Adipocyte (in vitro differentiated cells): ENCODE data around the gene DPH2.

Experiments
- DNase-seq: peaks from one replicate; pipeline ENCODE4 v3.0.0-alpha.2; 2015; ENCODE audit warnings: low read depth
- H3K27me3 ChIP-seq: replicated peaks from 2 replicates; pipeline ENCODE4 v1.7.0; 2013; ENCODE audit warnings: mild to moderate bottlenecking, low read length, moderate library complexity; ENCODE audit not compliant: control insufficient read depth, insufficient read depth
- H3K36me3 ChIP-seq: 2 replicates; pipeline ENCODE4 v1.7.0; 2013; ENCODE audit warnings: low read length, mild to moderate bottlenecking, moderate library complexity; ENCODE audit not compliant: control insufficient read depth, insufficient read depth, severe bottlenecking
- H3K4me1 ChIP-seq: 2 replicates; pipeline ENCODE4 v1.7.0; 2013; ENCODE audit warnings: mild to moderate bottlenecking, low read length, moderate library complexity; ENCODE audit not compliant: control insufficient read depth, insufficient read depth
- H3K4me3 ChIP-seq: 2 replicates; pipeline ENCODE4 v1.7.0; 2013; ENCODE audit warnings: mild to moderate bottlenecking, low read length, moderate library complexity
- H3K9ac ChIP-seq: 2 replicates; pipeline ENCODE4 v1.7.0; 2013; ENCODE audit warnings: mild to moderate bottlenecking, low read length, moderate library complexity
- H3K9me3 ChIP-seq: 2 replicates; pipeline ENCODE4 v1.7.0; 2013; ENCODE audit warnings: mild to moderate bottlenecking, low read length, moderate library complexity; ENCODE audit not compliant: control insufficient read depth

The DPH2 gene

DNA sequence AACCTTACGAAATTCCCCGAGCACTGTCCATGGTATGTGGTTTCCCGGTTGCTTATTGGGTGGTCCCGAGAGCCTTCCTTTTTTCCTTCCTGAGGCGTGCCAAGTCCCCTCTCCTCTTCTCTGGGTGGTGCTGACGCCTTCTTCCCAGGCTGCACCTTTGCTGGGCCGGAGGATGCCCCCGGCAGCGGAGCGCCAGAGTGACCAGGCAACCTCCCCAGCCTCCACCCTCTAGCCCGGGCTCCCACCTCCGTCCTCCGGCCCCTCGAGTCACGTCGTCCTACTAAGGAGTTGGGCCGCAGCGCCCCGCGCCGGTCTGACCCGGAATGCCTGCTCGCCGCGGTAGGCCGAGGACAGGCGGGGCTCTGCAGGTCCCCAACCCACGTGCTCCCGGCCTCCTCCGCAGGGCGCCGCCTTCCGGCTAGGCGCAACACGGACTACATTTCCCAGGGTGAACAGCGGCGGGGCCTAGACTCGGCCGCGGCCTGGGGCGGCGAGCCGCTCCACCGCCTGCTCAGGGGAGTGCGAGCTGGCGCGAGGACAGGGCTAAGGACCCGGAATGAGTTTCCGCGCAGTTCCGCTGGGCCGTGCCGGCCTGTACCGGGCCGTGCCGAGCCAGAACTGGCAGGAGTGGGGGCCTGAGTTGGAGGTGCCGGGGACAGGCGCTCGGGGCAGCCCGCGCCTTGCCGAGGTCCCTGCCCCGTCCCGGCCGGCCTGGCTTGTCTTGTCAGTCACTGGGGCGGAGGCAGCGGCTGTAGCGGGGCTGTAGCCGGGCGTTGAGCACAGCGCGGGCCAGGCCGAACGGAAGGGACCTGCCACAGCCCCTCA lies 23.4 kb upstream of the DPH2 start, which contains the start of gene IPO13:
TSS of gene IPO13 (plus strand) at position 715 of the 825 bp plus-strand sequence. CDS start 651 bp downstream, outside the sequence.
- Histone ChIP-seq H3K4me3 (peak within 1 kb of the TSS; percentile 98), H3K4me1 (peaks cover 23% of the 10 kb centered on the region), H3K9ac (peak within 1 kb of the TSS; percentile 100), H3K27me3 (no peaks in the 10 kb centered on the region), H3K36me3 (peaks cover 14% of the 10 kb centered on the region), H3K9me3 (no peaks in the 10 kb centered on the region)
- DNase-seq: peak; percentile 98

DNA sequence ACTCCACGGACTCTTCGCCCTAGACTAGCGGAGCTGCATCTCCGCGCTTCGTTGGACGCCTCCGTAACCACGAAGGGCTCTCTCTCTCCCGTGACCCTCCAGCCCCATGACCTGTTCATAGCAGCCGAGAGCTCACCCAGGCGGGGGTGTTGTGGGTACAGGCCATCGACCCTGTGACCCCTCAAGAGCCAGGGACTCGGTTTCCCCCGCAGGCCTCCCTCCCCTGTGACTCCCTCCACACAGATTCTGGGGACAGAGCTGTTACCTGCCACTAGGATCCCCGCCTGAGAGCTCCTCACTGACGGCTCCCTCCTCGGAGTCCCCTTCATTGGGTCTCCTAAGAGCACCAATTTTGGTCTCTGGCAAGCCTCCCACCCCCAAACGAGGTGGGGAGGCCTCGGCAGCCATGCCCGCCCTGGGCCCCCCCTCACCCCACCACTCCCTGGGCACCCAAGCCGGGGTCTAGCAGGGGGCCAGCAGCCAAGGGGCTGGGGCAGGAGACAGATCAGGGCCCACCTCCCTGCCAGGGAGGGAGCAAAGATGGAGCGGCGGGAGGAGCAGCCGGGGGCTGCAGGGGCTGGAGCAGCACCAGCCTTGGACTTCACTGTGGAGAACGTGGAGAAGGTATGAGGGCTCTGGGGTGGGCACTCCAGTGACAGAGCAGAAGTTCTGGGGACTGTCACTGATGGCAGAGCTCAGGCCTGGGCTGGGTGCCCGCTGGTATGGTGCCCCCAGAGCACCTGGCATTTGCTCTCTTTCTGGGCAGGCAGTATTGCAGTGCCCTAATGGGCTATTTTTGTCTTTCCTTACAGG lies 22.5 kb upstream of the DPH2 start:
- H3K27me3 ChIP-seq: no peaks in the 10 kb centered on the region
- peaks cover 29% of the 10 kb centered on the region for H3K4me1 ChIP-seq
- peak overlapping the region; percentile 100 for H3K9ac ChIP-seq
- peaks cover 14% of the 10 kb centered on the region for H3K36me3 ChIP-seq
- H3K4me3 ChIP-seq: peak overlapping the region; percentile 98
- no peaks in the 10 kb centered on the region for H3K9me3 ChIP-seq
- no peak for DNase-seq

DNA sequence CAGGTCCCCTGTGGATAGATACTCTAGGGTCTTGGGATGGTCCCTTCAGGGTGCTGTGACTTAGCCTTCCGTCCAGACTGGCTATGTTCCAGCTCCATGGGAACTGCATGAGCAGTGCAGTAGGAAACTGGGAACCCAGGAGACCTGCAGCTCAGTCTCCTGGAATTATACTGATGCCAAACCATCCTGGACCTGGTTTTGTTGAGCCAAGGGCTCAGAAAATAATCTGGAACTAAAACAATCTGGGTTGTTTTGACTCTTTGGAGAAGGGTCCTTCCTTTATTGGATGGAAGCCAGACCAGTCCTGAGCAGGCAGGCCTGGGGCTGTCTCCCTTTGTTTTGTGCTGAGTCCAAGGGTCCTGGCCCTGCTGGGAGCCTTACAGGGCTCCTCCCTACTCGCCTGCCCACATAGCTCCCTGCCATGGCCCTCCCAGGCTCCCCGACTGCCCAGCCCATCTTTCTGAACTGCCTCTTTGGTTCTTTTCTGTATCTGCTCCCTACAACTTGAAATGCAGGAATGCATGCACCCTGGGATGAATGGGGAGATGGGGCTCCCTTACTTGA lies 21.9 kb upstream of the DPH2 start:
- H3K27me3 ChIP-seq: no peaks in the 10 kb centered on the region
- H3K4me3 ChIP-seq: peak overlapping the region; percentile 98
- DNase-seq: no peak
- peaks cover 29% of the 10 kb centered on the region for H3K4me1 ChIP-seq
- H3K9me3 ChIP-seq: no peaks in the 10 kb centered on the region
- peak overlapping the region; percentile 100 for H3K9ac ChIP-seq
- peaks cover 14% of the 10 kb centered on the region for H3K36me3 ChIP-seq

DNA sequence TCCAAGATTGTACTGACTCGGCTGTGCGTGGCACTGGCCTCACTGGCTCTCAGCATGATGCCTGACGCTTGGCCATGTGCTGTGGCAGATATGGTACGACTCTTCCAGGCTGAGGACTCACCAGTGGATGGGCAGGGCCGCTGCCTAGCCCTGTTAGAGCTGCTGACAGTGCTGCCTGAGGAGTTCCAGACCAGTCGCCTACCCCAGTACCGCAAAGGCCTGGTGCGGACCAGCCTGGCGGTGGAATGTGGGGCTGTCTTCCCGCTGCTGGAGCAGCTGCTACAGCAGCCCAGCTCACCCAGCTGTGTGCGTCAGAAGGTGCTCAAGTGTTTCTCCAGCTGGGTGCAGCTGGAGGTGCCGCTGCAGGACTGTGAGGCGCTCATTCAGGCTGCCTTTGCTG lies 20.1 kb upstream of the DPH2 start:
- Histone ChIP-seq H3K9me3 (no peaks in the 10 kb centered on the region), H3K27me3 (no peaks in the 10 kb centered on the region), H3K4me1 (peaks cover 29% of the 10 kb centered on the region), H3K9ac (no peak overlapping the region), H3K4me3 (no peak overlapping the region), H3K36me3 (peaks cover 14% of the 10 kb centered on the region)
- DNase-seq: no peak

DNA sequence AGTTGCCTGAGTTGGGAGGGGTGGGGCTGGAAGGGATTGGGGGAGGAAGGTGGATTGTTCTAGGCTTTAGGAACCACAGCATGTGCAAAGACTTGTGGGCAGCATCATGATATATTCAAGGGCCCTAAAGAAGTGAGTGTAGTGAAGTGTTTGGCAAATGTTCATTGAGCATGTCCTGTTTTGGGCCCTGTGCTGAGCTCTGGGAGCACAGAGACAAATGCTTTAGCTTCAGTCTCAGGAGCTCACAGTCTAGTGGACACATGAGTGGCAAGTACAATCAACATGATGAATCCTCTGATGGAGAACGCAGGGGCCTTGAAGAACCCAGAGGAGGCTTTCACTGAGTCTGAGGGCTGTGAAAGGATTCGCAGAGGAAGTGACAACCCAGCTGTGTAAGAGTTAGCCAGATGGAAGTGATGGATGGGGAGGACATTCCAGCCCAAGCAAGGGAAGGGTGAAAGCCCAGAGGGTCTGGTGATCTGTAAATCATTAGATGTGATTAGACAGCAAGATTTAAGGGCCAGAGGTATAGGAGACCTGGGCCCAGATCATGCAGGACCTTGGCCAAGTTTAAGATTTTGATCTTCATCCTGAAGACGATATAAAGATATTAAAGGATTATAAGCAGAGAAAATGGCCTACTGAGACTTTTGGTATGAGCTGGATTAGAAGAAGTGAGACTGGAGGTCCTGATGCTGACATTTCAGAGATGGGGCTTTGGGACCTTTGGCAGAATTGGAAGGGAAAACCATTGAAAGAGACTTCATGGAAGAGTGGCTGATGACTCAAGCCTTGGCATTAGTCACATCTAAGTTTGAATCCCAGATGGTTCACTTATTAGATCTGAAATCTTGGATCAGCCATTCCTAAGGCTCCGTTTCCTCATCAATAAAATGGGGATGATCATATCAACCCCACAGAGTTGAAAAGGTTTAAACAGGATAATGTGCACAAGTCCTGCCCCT lies 18.5 kb upstream of the DPH2 start:
- Histone ChIP-seq H3K27me3 (no peaks in the 10 kb centered on the region), H3K4me3 (no peak overlapping the region), H3K36me3 (peaks cover 15% of the 10 kb centered on the region), H3K9ac (no peak overlapping the region), H3K9me3 (no peaks in the 10 kb centered on the region), H3K4me1 (peaks cover 22% of the 10 kb centered on the region)
- DNase-seq: no peak

DNA sequence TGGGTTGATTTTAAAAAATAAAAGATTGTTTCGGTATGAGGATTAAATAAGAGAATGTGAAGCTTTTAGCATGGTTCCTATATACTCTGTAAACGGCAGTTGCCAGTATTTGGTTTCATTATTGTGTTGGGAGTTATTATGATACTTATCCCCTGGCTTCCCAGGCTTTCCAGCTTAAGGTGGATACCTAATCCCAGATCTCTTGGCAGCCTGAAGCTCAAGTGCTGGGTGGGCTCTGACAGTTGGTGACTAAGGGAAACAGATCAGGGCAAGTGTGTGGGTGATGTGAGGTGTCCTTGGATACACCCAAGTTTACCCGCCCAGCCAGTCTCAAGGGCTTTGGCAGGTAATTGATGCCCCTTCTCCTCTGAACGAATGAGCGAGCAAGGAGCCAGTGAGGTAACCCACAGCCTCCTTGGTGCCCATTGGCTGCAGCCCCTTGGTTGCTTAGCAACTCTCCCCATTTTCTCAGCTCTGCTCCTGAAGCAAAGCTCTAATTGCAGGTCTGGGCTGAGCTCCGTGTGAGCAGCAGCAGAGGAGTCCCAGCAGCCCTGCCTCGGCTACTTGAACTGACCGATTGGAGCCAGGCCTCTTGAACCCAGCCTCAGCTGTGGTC lies 17.0 kb upstream of the DPH2 start:
- H3K36me3 ChIP-seq: peaks cover 31% of the 10 kb centered on the region
- no peaks in the 10 kb centered on the region for H3K9me3 ChIP-seq
- no peak for DNase-seq
- H3K4me3 ChIP-seq: no peak overlapping the region
- H3K27me3 ChIP-seq: no peaks in the 10 kb centered on the region
- no peak overlapping the region for H3K9ac ChIP-seq
- peaks cover 17% of the 10 kb centered on the region for H3K4me1 ChIP-seq

GRCh38 chr1:43953361-43953760 lies 16.4 kb upstream of the DPH2 start:
- no peak overlapping the region for H3K9ac ChIP-seq
- DNase-seq: no peak
- H3K9me3 ChIP-seq: no peaks in the 10 kb centered on the region
- H3K4me3 ChIP-seq: no peak overlapping the region
- H3K27me3 ChIP-seq: no peaks in the 10 kb centered on the region
- peaks cover 36% of the 10 kb centered on the region for H3K36me3 ChIP-seq
- H3K4me1 ChIP-seq: peaks cover 12% of the 10 kb centered on the region

GRCh38 chr1:43954036-43954435 lies 15.8 kb upstream of the DPH2 start:
- peaks cover 7% of the 10 kb centered on the region for H3K4me1 ChIP-seq
- H3K9ac ChIP-seq: no peak overlapping the region
- no peaks in the 10 kb centered on the region for H3K27me3 ChIP-seq
- no peaks in the 10 kb centered on the region for H3K9me3 ChIP-seq
- no peak for DNase-seq
- H3K4me3 ChIP-seq: no peak overlapping the region
- H3K36me3 ChIP-seq: peaks cover 43% of the 10 kb centered on the region

DNA sequence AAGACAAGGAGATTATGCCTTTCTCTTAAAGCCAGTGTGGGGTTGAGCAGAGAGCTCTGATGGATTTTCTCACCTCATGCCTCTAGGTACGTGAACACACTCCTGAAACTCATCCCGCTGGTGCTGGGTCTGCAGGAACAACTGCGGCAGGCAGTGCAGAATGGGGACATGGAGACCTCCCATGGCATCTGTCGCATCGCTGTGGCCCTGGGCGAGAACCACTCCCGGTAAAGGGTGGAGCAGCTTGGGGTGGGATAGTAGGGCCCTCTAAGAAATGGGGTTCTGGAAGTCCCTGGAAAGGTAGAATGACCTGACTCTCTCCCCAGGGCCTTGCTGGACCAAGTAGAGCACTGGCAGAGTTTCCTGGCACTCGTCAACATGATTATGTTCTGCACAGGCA lies 13.6 kb upstream of the DPH2 start:
- no peaks in the 10 kb centered on the region for H3K27me3 ChIP-seq
- H3K4me1 ChIP-seq: peaks cover 7% of the 10 kb centered on the region
- no peak overlapping the region for H3K9ac ChIP-seq
- DNase-seq: no peak
- no peaks in the 10 kb centered on the region for H3K9me3 ChIP-seq
- peaks cover 51% of the 10 kb centered on the region for H3K36me3 ChIP-seq
- no peak overlapping the region for H3K4me3 ChIP-seq

DNA sequence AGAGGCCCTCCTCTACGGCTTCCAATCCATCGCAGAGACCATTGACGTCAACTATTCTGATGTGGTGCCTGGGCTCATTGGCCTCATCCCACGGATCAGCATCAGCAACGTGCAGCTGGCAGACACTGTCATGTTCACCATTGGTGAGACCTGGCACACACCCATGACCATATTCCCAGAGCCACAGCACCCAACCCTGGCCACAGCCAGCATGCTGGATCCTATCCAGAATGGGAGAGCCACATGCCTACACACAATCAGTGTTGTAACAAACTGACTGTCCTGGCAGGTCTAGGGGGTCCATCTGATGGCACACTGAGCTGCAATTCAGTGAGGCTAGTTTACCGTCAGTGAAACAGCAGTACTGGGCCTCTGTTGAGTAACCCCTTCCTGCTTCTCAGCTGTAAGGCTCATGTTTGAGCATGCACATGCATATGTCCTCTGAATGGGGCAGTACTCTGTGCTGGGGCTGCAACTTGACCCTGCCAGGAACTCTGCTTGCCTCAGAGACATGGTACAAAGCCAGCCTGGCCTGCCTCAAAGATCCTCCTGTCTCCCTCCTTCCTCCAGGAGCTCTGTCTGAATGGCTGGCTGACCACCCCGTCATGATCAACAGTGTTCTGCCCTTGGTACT lies 12.3 kb upstream of the DPH2 start:
- H3K36me3 ChIP-seq: peaks cover 64% of the 10 kb centered on the region
- H3K9ac ChIP-seq: no peak overlapping the region
- H3K9me3 ChIP-seq: no peaks in the 10 kb centered on the region
- no peaks in the 10 kb centered on the region for H3K4me1 ChIP-seq
- DNase-seq: no peak
- H3K4me3 ChIP-seq: no peak overlapping the region
- H3K27me3 ChIP-seq: no peaks in the 10 kb centered on the region
